ENCODE results near the gene FRMD4A.

DNA sequence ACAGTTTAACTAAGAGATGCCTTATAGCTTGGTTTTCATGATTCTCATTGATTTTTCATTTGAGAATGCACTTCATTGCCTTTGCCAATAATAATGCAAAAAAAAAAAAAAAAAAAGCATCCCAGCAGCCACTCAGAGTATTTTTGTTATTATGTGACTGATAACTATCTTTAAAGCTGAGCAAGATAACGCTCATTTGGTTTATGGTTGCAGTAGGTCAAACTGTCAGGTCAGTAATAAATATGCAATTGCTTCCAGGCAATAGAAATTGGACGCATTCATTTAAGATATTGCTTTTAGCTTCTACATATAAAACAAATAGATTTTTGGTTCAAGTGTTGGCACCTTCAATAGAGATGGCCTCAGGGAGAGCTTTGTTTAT, 528.8 kb downstream of the FRMD4A start:
- TF ChIP-seq POLR2A (IDR thresholded peaks at IDR 0.05): no peak
- no peak for TF ChIP-seq CTCF (IDR thresholded peaks at IDR 0.05)

Measured in heart left ventricle (tissue), 13 donors.